Activated gamma-delta T cell treated with anti-CD3 and anti-CD28 coated beads, Interleukin-2, amount 50 U/mL, for 16 hours (primary cell): ENCODE data around the gene MRNIP.
"Not testable (repeated sequence)": the region's sequence is repeated elsewhere in the genome, so short reads cannot be mapped to it uniquely, and the experiment has no call there.

ENCODE experiments used
- DNase-seq: peaks from one replicate; pipeline ENCODE4 v3.0.0-alpha.2; 2020; ENCODE audit warnings: low read depth

The MRNIP gene

GRCh38 chr5:179871533-179871932, 12.9 kb upstream of the MRNIP start:
- not testable (repeated sequence) for DNase-seq

GRCh38 chr5:179870952-179871351, 12.3 kb upstream of the MRNIP start:
- no peak for DNase-seq

GRCh38 chr5:179870403-179870903, 11.8 kb upstream of the MRNIP start:
- no peak for DNase-seq

GRCh38 chr5:179869641-179870402, 11.2 kb upstream of the MRNIP start:
- DNase-seq: no peak

GRCh38 chr5:179869101-179869500, 10.5 kb upstream of the MRNIP start:
- DNase-seq: no peak

- DNase-seq: no peak
Observed at GRCh38 chr5:179868541-179868940, 9.9 kb upstream of the MRNIP start.

GRCh38 chr5:179867476-179867875, 8.9 kb upstream of the MRNIP start:
- DNase-seq: no peak

GRCh38 chr5:179867079-179867465, 8.5 kb upstream of the MRNIP start:
- DNase-seq: no peak

GRCh38 chr5:179866241-179867078, 7.8 kb upstream of the MRNIP start:
- no peak for DNase-seq

- DNase-seq: no peak
Observed at GRCh38 chr5:179865491-179866240, 7.0 kb upstream of the MRNIP start.

- no peak for DNase-seq
Observed at GRCh38 chr5:179864686-179865085, 6.1 kb upstream of the MRNIP start.

- DNase-seq: no peak
Observed at GRCh38 chr5:179863449-179864085, 5.0 kb upstream of the MRNIP start.

GRCh38 chr5:179862891-179863290, 4.3 kb upstream of the MRNIP start:
- no peak for DNase-seq

GRCh38 chr5:179862296-179862695, 3.7 kb upstream of the MRNIP start:
- DNase-seq: no peak

GRCh38 chr5:179860301-179860700, 1.7 kb upstream of the MRNIP start:
- no peak for DNase-seq

GRCh38 chr5:179858241-179858585, 404 bp downstream of the MRNIP start:
- DNase-seq: peak; percentile 26

- DNase-seq: no peak
Observed at GRCh38 chr5:179854356-179854755, 4.3 kb downstream of the MRNIP start.

GRCh38 chr5:179852993-179853547, 5.5 kb downstream of the MRNIP start:
- DNase-seq: no peak

- DNase-seq: no peak
Observed at GRCh38 chr5:179841621-179842020, 17.0 kb downstream of the MRNIP start.

GRCh38 chr5:179840766-179841165, 17.9 kb downstream of the MRNIP start:
- DNase-seq: no peak

- DNase-seq: no peak
Observed at GRCh38 chr5:179840321-179840720, 18.3 kb downstream of the MRNIP start.
